Kidney (tissue), 14 donors: ENCODE data around the gene LY86. TPM values are rescaled to one million over a fixed set of nuclear protein-coding genes. Genes with fewer than 3 reads are reported as not detected.

ENCODE experiments used
- DNase-seq, 5 donors: peaks; one replicate each; pipeline ENCODE4 v3.0.0-alpha.2; 2013 to 2020
- FAIRE-seq: peaks from 2 replicates; lab custom pipeline; 2012; peaks lifted over from hg19 to GRCh38; lab: Jason Lieb, UNC
- H3K27ac ChIP-seq, 2 donors: one replicate each; pipeline ENCODE4 v1.7.0; 2013; ENCODE audit warnings: low read depth in 2 of 2, low read length in 2 of 2, inconsistent platforms in 1 of 2
- H3K27me3 ChIP-seq: one replicate; pipeline ENCODE4 v1.7.1; 2013; ENCODE audit warnings: low read length, inconsistent platforms; ENCODE audit not compliant: control insufficient read depth, insufficient read depth
- H3K36me3 ChIP-seq, 3 donors: one replicate each; pipeline versions ENCODE4 v1.7.0 to v1.7.1; 2013; ENCODE audit warnings: low read length in 3 of 3, control low read depth in 1 of 3, inconsistent platforms in 1 of 3; ENCODE audit not compliant: insufficient read depth in 3 of 3, control insufficient read depth in 2 of 3
- H3K4me1 ChIP-seq, 3 donors: one replicate each; pipeline versions ENCODE4 v1.7.0 to v1.7.1; 2013; ENCODE audit warnings: low read length in 3 of 3, inconsistent platforms in 1 of 3, low read depth in 1 of 3; ENCODE audit not compliant: control insufficient read depth in 2 of 3, insufficient read depth in 2 of 3
- H3K4me3 ChIP-seq, 3 donors: one replicate each; pipeline versions ENCODE4 v1.7.0 to v1.8.1; 2013; ENCODE audit warnings: low read length in 3 of 3, control low read depth in 1 of 3, inconsistent platforms in 1 of 3
- H3K9ac ChIP-seq, 3 donors: one replicate each; pipeline versions ENCODE4 v1.7.0 to v1.7.1; 2013; ENCODE audit warnings: low read length in 3 of 3, control low read depth in 1 of 3, inconsistent platforms in 1 of 3
- H3K9me3 ChIP-seq, 3 donors: one replicate each; pipeline versions ENCODE4 v1.7.0 to v1.7.1; 2013; ENCODE audit warnings: low read length in 3 of 3, control low read depth in 1 of 3, inconsistent platforms in 1 of 3; ENCODE audit not compliant: control insufficient read depth in 2 of 3, insufficient read depth in 1 of 3
- intact Hi-C: fragments of 100-400 bp; cut with DNase I; formaldehyde crosslinking; loops from one replicate; pipeline ENCODE4 v1.11.1; 2022
- polyA plus RNA-seq: library from polyadenylated mRNA; stranded (reverse); fragments of 350-450 nt; fragmentation: Illumina TruSeq; extraction: RNeasy Lipid Tissue Mini Kit (QIAGEN cat#74804); gene quantifications from one replicate; pipeline ENCODE4 v1.2.3, GENCODE V29; 2014; ENCODE audit warnings: low read depth, low replicate concordance; ENCODE audit not compliant: insufficient read depth
- total RNA-seq: library from RNA; stranded (reverse); fragmentation: NEBNext Ultra II Directional; extraction: Animal tissue kit (Norgen Biotek cat#: 25700); gene quantifications from one replicate; pipeline ENCODE4 v1.2.1, GENCODE V29; 2021
- TF ChIP-seq, protein P1 (sequence below): IDR thresholded peaks from 3 replicates; pipeline ENCODE4 v1.5.1; 2012; ENCODE audit warnings: mild to moderate bottlenecking, moderate library complexity, borderline replicate concordance; ENCODE audit not compliant: insufficient read depth; ENCODE audit errors: extremely low read depth
- donor health status: control.
- donor health status: control.
- donor health status: control.
- donor health status: control.
- donor health status: control.
- donor health status: DM: yes; HTN: yes; CAD: no.
- donor health status: Normal renal cell carcinoma (clear cell type).

Gene LY86
- total and polyA plus RNA-seq, 2 donors from 2014 or later, result 4.8 to 6.1 TPM

GRCh38 chr6:6657820-6658217 is 69.3 kb downstream of the LY86 start:
- no peak overlapping the region for H3K4me3 ChIP-seq
- peaks cover 0 to 5% (median 5%) of the 10 kb centered on the region in 3 donors for H3K4me1 ChIP-seq
- no peaks in the 10 kb centered on the region for H3K9me3 ChIP-seq
- no peak for DNase-seq
- intact Hi-C loops, result no loop called here
- FAIRE-seq, result no peak
- peak overlapping the region in 1 of 2 donors; percentile 47 for H3K27ac ChIP-seq
- no peaks in the 10 kb centered on the region for H3K27me3 ChIP-seq
- no peak overlapping the region for H3K9ac ChIP-seq
- no peaks in the 10 kb centered on the region for H3K36me3 ChIP-seq
- TF ChIP-seq, protein P1, sequence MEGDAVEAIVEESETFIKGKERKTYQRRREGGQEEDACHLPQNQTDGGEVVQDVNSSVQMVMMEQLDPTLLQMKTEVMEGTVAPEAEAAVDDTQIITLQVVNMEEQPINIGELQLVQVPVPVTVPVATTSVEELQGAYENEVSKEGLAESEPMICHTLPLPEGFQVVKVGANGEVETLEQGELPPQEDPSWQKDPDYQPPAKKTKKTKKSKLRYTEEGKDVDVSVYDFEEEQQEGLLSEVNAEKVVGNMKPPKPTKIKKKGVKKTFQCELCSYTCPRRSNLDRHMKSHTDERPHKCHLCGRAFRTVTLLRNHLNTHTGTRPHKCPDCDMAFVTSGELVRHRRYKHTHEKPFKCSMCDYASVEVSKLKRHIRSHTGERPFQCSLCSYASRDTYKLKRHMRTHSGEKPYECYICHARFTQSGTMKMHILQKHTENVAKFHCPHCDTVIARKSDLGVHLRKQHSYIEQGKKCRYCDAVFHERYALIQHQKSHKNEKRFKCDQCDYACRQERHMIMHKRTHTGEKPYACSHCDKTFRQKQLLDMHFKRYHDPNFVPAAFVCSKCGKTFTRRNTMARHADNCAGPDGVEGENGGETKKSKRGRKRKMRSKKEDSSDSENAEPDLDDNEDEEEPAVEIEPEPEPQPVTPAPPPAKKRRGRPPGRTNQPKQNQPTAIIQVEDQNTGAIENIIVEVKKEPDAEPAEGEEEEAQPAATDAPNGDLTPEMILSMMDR, result no peak

DNA sequence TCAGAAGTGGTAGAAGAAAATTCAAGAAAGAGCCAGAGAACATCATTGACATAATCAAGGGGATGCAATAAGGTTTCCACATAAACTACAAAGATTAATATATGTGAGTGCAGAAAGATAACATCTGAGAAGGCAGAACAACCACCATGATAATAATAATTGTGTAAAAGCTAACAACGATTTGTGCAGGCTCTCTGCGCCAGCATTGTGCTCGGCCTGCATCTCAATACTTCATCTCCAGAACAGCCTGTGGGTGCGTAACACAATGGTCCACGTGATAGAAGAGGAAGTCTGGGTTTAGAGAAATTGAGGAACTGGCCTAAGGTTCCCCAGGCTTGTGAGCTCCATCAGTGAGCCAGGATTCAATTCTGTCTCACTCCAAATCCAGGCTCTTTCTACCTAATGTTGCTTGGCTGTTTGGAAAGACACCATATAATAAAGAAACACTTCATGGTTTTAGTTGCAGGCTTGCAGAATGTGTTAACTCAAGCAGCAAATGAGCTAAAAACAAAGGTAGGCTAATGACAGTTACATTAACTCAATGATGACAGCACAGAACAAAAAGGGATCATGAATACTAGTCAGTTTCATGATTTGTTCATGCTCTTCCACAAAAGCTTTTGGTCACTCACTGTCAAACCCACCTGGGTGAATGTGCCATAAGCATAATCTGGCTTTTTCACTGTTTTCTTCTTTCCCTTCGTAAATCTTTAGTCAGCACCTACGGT is 71.2 kb downstream of the LY86 start:
- H3K4me1 ChIP-seq, result peaks cover 0 to 5% (median 5%) of the 10 kb centered on the region in 3 donors
- no peaks in the 10 kb centered on the region for H3K36me3 ChIP-seq
- no peak overlapping the region for H3K9ac ChIP-seq
- TF ChIP-seq, protein P1, result no peak
- FAIRE-seq (no peak), DNase-seq (no peak)
- intact Hi-C loops, result no loop called here
- no peaks in the 10 kb centered on the region for H3K27me3 ChIP-seq
- no peaks in the 10 kb centered on the region for H3K9me3 ChIP-seq
- H3K27ac ChIP-seq, result peak overlapping the region in 1 of 2 donors; percentile 26
- H3K4me3 ChIP-seq, result no peak overlapping the region

- H3K27ac ChIP-seq, result no peak overlapping the region
- H3K4me1 ChIP-seq, result peaks cover 0 to 4% (median 0%) of the 10 kb centered on the region in 3 donors
Measured at GRCh38 chr6:6660339-6661045, 72.0 kb downstream of the LY86 start.

More at GRCh38 chr6:6660339-6661045, 72.0 kb downstream of the LY86 start:
- H3K36me3 ChIP-seq, result no peaks in the 10 kb centered on the region
- FAIRE-seq, result no peak
- no peaks in the 10 kb centered on the region for H3K27me3 ChIP-seq
- DNase-seq, result no peak
- TF ChIP-seq, protein P1, result no peak
- no peaks in the 10 kb centered on the region for H3K9me3 ChIP-seq
- intact Hi-C loops, result no loop called here
- H3K9ac ChIP-seq, result no peak overlapping the region
- H3K4me3 ChIP-seq, result no peak overlapping the region
